IPS-18a (cell line): ENCODE data around the gene XXYLT1.
"Not testable (repeated sequence)": the region's sequence is repeated elsewhere in the genome, so short reads cannot be mapped to it uniquely, and the experiment has no call there.

Experiments
- H3K27ac ChIP-seq: one replicate; pipeline ENCODE4 v1.5.1; 2013; ENCODE audit warnings: low read length
- H3K27me3 ChIP-seq: one replicate; pipeline ENCODE4 v1.6.1; 2013; ENCODE audit warnings: mild to moderate bottlenecking, low read length; ENCODE audit not compliant: control insufficient read depth, insufficient read depth
- H3K36me3 ChIP-seq: one replicate; pipeline ENCODE4 v1.6.1; 2013; ENCODE audit warnings: low read depth, low read length; ENCODE audit not compliant: control insufficient read depth
- H3K4me1 ChIP-seq: one replicate; pipeline ENCODE4 v1.6.1; 2013; ENCODE audit warnings: low read depth, low read length; ENCODE audit not compliant: control insufficient read depth
- H3K4me3 ChIP-seq: one replicate; pipeline ENCODE4 v1.5.1; 2013; ENCODE audit warnings: low read length
- H3K9ac ChIP-seq: one replicate; pipeline ENCODE4 v1.6.1; 2013; ENCODE audit warnings: mild to moderate bottlenecking, low read length, moderate library complexity
- H3K9me3 ChIP-seq: one replicate; pipeline ENCODE4 v1.6.1; 2013; ENCODE audit warnings: low read depth, low read length; ENCODE audit not compliant: control insufficient read depth

XXYLT1 gene

DNA sequence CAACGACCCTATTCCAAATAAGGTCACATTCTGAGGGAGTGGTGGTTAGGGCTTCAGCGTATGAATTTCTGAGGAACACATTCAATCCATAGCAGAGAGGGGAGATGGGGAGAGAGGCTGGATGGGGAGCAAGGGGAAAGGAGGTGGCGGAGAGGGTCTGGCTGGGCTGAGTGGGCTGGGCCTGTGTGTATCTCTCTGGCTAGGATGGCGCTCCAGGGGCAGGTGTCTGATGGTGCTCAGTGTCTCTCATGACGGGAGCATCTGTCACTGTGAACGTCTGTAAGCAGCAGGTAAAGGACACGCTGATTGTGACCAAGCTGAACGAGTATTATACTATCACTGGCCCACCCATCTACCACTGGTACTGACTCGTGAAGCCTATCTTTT lies 159.6 kb downstream of the XXYLT1 start:
- H3K27me3 ChIP-seq, result no peaks in the 10 kb centered on the region
- H3K9ac ChIP-seq, result no peak overlapping the region
- H3K9me3 ChIP-seq, result no peaks in the 10 kb centered on the region
- no peak overlapping the region for H3K27ac ChIP-seq
- no peak overlapping the region for H3K4me3 ChIP-seq
- no peaks in the 10 kb centered on the region for H3K4me1 ChIP-seq
- no peaks in the 10 kb centered on the region for H3K36me3 ChIP-seq

DNA sequence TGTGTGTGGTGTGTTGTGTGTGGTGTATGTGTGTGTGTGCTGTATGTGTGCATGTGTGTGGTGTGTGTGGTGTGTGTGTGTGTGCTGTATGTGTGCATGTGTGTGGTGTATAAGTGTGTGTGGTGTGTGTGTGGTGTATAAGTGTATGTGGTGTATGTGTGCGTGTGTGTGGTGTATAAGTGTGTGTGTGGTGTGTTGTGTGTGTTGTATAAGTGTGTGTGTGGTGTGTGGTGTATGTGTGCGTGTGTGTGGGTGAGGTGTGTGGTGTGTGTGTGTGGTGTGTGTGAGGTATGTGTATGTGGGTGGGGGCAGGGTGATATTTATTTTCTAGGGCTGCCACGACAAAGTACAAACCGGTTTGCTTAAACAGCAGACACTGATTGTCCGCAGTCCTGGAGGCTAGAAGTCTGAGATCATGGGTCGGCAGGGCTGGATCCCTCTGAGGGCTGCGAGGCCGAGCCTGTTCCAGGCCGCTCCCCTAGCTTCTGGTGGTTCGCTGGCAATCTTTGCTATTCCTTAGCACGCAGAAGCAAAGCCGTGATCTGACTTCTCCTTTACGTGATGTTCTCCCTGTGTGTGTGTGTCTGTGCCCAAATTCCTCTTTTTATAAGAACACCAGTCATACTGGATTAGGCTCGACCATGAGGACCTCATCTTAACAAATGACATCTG lies 160.2 kb downstream of the XXYLT1 start:
- Histone ChIP-seq H3K4me3 (no peak overlapping the region), H3K36me3 (no peaks in the 10 kb centered on the region), H3K27ac (no peak overlapping the region)

DNA sequence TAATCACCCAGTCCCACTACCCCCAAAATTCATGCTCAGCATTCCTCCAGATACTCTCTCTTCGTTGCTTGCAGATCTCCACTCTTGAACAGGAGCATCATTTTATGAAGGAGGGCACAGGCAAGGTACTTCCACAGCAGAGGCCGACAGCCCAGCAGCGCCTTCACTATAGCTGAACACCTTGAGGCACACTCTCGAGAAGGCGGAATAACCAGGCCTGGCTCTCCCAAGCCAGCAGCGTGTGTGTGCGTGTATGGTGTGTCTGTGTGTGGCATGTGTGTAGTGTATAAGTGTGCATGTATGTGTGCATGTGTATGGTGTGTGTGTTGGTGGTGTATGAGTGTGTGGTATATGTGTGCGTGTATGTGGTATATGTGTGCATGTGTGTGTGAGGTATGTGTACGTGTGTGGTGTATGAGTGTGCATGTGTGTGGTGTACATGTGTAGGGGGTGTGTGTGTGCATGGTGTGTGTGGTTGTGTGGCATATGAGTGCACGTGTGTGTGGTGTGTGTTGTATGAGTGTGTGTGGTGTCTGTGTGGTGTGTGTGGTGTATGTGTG lies 161.8 kb downstream of the XXYLT1 start:
- peaks cover 2% of the 10 kb centered on the region for H3K4me1 ChIP-seq
- no peaks in the 10 kb centered on the region for H3K27me3 ChIP-seq
- no peaks in the 10 kb centered on the region for H3K36me3 ChIP-seq
- no peak overlapping the region for H3K9ac ChIP-seq
- H3K27ac ChIP-seq, result no peak overlapping the region
- H3K4me3 ChIP-seq, result no peak overlapping the region
- H3K9me3 ChIP-seq, result no peaks in the 10 kb centered on the region

More for the DNA sequence above, 160.2 kb downstream of the XXYLT1 start:
- no peak overlapping the region for H3K9ac ChIP-seq
- no peaks in the 10 kb centered on the region for H3K9me3 ChIP-seq
- no peaks in the 10 kb centered on the region for H3K4me1 ChIP-seq
- H3K27me3 ChIP-seq, result no peaks in the 10 kb centered on the region

DNA sequence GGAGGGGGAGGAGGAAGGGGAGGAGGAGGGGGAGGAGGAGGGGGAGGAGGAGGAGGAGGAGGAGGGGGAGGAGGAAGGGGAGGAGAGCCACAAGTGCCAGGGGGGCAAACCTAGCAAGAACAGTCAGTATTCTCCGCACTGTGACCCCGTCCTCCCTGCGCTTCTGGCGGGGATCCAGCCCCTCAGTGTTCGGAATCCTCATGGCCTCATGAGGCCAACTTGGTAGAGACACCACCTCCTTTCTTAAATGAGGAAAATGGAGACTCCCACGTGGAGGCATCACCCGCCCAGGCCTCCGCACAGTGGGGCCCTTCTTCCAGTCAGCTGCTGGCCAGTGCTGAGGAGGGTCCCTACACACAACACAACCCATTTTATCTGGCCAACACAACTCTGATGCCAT lies 163.4 kb downstream of the XXYLT1 start:
- H3K36me3 ChIP-seq, result no peaks in the 10 kb centered on the region
- peaks cover 5% of the 10 kb centered on the region for H3K4me1 ChIP-seq
- no peak overlapping the region for H3K4me3 ChIP-seq
- H3K27ac ChIP-seq, result no peak overlapping the region
- no peaks in the 10 kb centered on the region for H3K9me3 ChIP-seq
- no peaks in the 10 kb centered on the region for H3K27me3 ChIP-seq
- H3K9ac ChIP-seq, result no peak overlapping the region

DNA sequence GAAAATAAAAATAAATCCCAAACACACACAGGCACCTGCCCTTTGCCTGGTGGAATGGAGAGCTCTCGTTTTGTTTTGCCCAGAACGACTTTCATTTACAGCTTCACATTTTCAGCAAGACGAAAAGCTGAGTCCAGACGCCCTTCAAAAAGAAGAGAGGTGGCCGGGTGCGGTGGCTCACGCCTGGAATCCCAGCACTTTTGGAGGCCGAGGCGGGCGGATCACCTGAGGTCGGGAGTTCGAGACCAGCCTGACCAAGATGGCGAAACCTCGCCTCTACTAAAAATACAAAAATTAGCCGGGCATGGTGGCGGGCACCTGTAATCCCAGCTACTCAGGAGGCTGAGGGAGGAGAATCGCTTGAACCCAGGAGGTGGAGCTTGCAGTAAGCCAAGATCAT lies 163.9 kb downstream of the XXYLT1 start:
- not testable (repeated sequence) for H3K4me3 ChIP-seq, H3K9ac ChIP-seq, H3K4me1 ChIP-seq, H3K27me3 ChIP-seq, H3K27ac ChIP-seq, H3K36me3 ChIP-seq, H3K9me3 ChIP-seq

DNA sequence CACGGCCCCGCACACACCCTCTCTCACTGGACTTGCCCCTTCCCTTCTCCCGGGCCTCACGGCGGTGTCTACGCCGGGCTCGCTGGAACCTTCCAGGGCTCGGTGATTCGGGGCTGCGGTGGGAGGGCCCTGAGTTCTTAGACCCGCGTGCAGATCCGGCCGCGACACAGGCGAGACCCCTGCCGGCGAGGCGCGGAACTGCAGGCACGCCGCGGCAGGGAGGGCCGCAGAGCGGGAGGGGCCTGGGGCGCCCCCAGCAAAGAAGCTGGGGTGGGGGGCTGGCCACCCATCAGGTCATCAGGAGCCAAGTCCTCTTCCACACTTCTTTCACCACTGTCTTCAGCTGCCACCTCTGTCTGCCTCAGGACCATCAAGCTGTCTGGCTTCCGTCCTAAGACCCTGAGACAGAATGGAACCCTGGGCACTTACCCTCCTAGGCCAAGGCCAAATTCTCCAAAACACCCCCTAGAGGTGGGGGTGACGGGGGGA lies 164.5 kb downstream of the XXYLT1 start:
- H3K36me3 ChIP-seq, result no peaks in the 10 kb centered on the region
- H3K9ac ChIP-seq, result no peak overlapping the region
- no peak overlapping the region for H3K4me3 ChIP-seq
- H3K27ac ChIP-seq, result no peak overlapping the region
- no peaks in the 10 kb centered on the region for H3K27me3 ChIP-seq
- H3K4me1 ChIP-seq, result peaks cover 5% of the 10 kb centered on the region
- H3K9me3 ChIP-seq, result no peaks in the 10 kb centered on the region

DNA sequence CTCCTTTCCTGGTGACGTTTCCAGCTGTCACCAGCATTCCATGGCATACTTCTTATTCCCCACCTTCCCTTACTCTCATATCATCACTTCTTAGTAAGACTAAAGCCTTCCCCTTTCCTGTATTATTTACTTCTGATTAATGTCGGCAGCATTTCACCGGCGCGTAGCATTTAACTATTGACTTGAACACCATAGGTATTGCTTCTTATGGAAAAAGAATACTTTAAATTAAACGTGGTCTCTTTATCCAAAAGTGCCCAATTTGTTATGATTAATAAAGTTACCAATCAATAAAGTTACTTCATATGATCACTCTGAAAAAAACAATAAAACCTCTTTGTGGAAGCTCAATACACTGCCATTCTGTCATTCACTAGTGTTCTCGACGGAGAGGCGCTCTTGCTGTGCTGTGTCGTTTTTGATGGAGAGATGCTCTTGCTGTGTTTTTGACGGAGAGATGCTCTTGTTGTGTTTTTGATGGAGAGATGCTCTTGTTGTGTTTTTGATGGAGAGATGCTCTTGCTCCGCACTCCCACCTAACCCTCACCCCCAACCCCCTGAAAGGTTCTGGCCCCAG lies 165.0 kb downstream of the XXYLT1 start:
- Histone ChIP-seq H3K27ac (no peak overlapping the region), H3K4me1 (peaks cover 5% of the 10 kb centered on the region), H3K9ac (no peak overlapping the region), H3K36me3 (no peaks in the 10 kb centered on the region), H3K9me3 (no peaks in the 10 kb centered on the region), H3K27me3 (no peaks in the 10 kb centered on the region), H3K4me3 (no peak overlapping the region)

DNA sequence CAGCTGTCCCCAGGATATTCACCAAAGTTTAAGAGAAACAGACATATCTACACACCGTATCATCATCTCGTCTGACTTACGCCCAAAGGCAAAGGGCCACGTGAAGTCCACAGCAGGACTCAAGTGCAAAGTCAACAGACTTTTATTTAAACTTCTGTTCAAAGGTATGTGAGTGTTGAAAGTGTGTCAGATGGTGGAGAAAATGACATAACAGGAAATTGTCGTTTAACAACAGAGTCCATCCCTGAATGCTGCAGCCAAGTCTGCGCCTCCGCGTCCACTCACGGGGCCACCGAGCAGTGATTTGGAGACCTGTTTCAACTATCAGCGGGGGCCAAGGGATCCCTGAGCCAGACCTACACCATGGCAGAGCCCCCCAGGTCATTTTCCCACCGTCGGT lies 165.6 kb downstream of the XXYLT1 start:
- Histone ChIP-seq H3K27me3 (no peaks in the 10 kb centered on the region), H3K36me3 (no peaks in the 10 kb centered on the region), H3K27ac (no peak overlapping the region), H3K4me3 (no peak overlapping the region), H3K9me3 (no peaks in the 10 kb centered on the region), H3K9ac (no peak overlapping the region), H3K4me1 (peaks cover 5% of the 10 kb centered on the region)

DNA sequence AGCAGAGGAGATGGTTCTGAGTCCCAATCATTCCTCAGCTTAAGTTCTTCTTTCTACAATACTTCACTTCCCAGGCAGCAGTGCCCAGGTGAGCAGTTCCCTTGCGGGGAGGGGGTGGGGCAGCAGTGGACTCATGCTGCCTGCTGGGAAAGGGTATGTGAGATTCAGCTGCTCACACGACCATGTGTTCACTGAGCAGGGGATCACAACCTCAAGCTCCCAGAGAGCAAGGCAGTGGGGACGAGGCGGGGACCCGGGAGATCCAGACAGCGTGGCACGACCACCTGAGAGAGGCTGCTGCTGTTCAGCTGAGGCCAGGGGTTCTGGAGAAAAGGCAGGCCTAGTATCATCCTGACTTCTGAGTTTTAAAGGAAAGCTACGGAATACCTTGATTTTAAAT lies 166.6 kb downstream of the XXYLT1 start:
- H3K27ac ChIP-seq, result no peak overlapping the region
- H3K27me3 ChIP-seq, result no peaks in the 10 kb centered on the region
- no peaks in the 10 kb centered on the region for H3K36me3 ChIP-seq
- no peaks in the 10 kb centered on the region for H3K9me3 ChIP-seq
- H3K9ac ChIP-seq, result no peak overlapping the region
- H3K4me1 ChIP-seq, result peaks cover 5% of the 10 kb centered on the region
- no peak overlapping the region for H3K4me3 ChIP-seq

DNA sequence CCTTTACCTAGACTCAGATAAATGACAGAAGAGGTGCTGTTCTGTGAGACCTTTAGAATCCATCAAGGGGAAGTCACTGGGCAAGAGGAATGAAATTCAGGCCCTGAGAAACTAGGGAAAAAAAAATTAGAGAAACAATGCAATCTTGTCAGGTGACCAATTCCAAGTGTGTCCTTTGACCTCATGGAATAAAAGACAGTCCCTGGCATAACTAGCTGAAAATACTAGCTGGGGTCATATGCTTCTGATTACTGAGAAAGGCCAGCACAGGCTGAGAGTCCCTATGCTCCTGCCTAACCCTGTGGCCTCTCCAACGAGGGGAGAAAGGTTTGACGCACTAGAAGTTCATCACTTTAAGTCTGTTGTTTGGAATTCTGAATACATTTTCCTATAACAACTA lies 167.3 kb downstream of the XXYLT1 start:
- Histone ChIP-seq H3K9me3 (no peaks in the 10 kb centered on the region), H3K27ac (no peak overlapping the region), H3K9ac (no peak overlapping the region), H3K4me1 (peaks cover 5% of the 10 kb centered on the region), H3K27me3 (no peaks in the 10 kb centered on the region), H3K4me3 (no peak overlapping the region), H3K36me3 (no peaks in the 10 kb centered on the region)

DNA sequence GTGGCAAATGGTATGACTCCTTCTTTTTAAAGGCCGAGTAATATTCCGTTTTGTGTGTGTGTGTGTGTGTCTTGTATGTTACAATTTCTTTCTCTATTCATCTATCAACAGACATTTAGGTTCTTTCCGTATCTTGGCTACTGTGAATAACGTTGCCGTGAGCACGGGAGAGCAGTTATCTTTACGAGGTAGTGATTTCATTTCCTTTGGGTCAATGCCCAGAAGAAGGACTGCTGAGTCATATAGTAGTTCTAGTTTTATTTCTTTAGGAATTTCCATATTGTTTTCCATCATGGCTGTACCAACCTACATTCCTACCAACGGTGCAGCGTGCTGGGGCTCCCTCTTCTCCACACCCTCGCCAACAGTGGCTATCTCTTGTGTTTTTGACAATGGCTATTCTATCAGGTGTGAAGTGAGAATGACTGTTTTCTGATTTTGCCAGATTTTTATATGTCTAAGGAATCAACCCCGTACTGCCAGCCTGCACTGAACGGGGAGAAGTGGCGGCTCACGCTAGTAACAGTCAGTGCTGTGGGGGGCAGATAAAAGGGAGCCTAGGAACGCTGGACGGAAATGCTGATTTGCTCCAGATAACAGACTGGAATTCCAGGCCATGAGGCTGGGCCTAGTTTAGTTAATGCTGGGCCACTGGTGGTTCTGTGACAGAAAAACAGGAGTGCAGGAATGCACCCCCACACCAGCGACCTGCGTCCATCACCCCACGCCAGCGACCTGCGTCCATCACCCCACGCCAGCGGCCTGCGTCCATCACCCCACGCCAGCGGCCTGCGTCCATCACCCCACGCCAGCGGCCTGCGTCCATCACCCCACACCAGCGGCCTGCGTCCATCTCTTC lies 168.1 kb downstream of the XXYLT1 start:
- H3K4me3 ChIP-seq, result no peak overlapping the region
- H3K4me1 ChIP-seq, result peaks cover 5% of the 10 kb centered on the region
- no peak overlapping the region for H3K9ac ChIP-seq
- no peaks in the 10 kb centered on the region for H3K36me3 ChIP-seq
- H3K27me3 ChIP-seq, result no peaks in the 10 kb centered on the region
- no peaks in the 10 kb centered on the region for H3K9me3 ChIP-seq
- H3K27ac ChIP-seq, result no peak overlapping the region
